GM12875 (cell line): ENCODE results near the gene KDELR3.

ENCODE experiments used
- H3K4me3 ChIP-seq: one replicate; pipeline ENCODE4 v1.5.1; 2011; ENCODE audit warnings: low read depth, low read length, control low read depth
- CTCF ChIP-seq: IDR thresholded peaks from 2 replicates; pipeline ENCODE4 v1.5.1; 2011; ENCODE audit warnings: low read depth, mild to moderate bottlenecking, control low read depth, inconsistent platforms, low read length, moderate library complexity, borderline replicate concordance; ENCODE audit not compliant: insufficient read depth

KDELR3 gene

GRCh38 chr22:38423512-38424503 is 44.1 kb upstream of the KDELR3 start:
- no peak overlapping the region for H3K4me3 ChIP-seq
- no peak for TF ChIP-seq CTCF

DNA sequence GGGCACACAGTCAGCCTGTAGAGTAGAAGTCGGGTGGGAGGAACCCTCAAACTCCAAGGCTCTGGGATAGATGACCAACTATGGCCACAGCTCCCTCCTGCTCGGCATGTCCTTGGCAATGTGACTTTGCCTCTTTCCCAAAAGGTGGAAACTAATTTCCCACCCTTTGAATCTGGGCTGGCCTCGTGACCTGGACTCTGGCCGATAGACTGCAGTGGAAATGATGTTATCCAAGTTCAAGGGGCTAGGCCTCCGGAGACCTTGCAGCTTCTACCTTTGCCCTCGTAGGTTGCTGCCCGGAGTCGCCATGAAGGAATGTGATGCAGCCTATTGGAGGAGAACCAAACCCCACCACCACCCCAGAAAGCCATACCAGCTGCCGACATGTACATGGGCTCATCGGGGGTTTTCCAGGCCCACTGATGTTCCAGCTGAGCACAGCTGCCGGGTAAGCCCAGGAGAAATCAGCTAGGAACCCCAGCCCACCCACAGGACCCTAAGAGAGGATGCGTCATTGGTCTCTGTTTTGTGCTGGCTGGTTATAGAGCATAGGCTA is 43.3 kb upstream of the KDELR3 start:
- H3K4me3 ChIP-seq: no peak overlapping the region
- TF ChIP-seq CTCF: no peak

DNA sequence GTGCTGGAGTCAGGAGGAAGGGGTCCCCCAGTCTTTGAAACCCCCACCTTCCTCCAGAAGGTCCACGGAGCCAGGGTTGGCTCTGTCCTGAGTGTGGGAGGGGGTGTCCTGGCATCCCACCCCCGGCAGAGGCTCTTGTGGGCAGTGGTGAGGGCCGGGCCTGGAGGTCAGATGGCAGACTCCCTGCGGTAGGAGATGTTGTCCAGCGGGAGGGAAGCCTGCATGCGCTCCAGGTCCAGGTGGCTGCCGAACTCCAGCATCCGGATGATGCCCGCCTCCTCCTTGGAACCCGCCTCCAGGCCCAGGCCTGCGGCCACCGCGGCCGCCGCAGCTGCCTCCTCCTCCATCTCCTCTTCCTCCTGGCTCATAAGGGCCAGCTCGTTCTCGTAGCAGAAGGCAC is 41.3 kb upstream of the KDELR3 start:
- no peak for TF ChIP-seq CTCF
- H3K4me3 ChIP-seq: no peak overlapping the region

DNA sequence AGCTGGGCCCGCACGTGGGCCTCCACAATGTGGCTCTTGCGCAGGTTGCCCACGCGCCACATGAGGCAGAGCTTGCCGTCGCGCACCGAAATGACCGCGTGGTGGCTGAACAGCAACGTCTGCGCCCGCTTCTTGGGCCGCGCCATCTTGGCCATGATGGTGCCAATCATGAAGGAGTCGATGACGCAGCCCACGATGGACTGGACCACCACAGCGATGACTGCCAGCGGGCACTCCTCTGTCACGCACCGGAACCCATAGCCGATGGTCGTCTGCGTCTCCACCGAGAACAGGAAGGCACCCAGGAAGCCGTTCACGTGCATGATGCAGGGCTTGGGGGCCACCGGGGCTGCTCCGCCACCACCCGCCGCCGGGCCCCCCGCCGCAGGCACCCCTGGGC is 40.4 kb upstream of the KDELR3 start:
- TF ChIP-seq CTCF: no peak

DNA sequence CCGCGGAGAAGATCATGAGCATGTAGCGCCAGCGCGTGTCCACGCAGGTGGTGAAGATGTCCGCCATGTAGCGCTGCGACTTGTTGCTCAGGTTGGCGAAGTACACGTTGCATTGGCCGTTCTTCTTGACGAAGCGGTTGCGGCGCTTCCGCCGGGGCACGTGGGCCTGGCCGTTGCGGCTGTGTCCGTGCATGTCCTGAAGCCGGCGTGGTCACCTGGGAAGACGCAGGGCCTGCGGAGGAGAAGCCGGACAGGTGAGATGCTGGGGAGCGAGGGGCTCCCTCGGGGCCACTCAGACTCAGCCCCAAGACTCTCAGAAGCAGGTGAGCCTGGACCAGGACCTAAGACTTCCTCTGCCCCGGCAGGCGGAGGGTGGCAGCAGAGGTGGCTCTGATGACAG is 40.0 kb upstream of the KDELR3 start:
- TF ChIP-seq CTCF: no peak
- H3K4me3 ChIP-seq: no peak overlapping the region

More for the DNA sequence above, 40.4 kb upstream of the KDELR3 start:
- no peak overlapping the region for H3K4me3 ChIP-seq

GRCh38 chr22:38428714-38429113 is 39.2 kb upstream of the KDELR3 start:
- TF ChIP-seq CTCF: no peak
- no peak overlapping the region for H3K4me3 ChIP-seq
